HG02623 (cell line): ENCODE measurements around the gene ADGRF1.
"Not testable (repeated sequence)": the region's sequence is repeated elsewhere in the genome, so short reads cannot be mapped to it uniquely, and the experiment has no call there.

ENCODE experiments used
- ATAC-seq: cut with Tn5 transposase; IDR thresholded peaks from one replicate; pipeline ENCODE4 v1.9.1; 2021; ENCODE audit warnings: moderate library complexity; ENCODE audit not compliant: unreplicated experiment

ADGRF1 gene

GRCh38 chr6:47042275-47042791 lies at the start of gene ADGRF1:
ADGRF1 (minus strand) TSS chr6:47042332; CDS start chr6:47029061, 13,271 bp downstream.
- ATAC-seq = no peak

GRCh38 chr6:47090881-47091280 lies 48.7 kb upstream of the ADGRF1 start:
- ATAC-seq = no peak

GRCh38 chr6:47089473-47089872 lies 47.3 kb upstream of the ADGRF1 start:
- ATAC-seq = not testable (repeated sequence)

- no peak for ATAC-seq
Observed at GRCh38 chr6:47086051-47086770, 44.1 kb upstream of the ADGRF1 start.

- no peak for ATAC-seq
Observed at GRCh38 chr6:47084610-47085009, 42.5 kb upstream of the ADGRF1 start.

GRCh38 chr6:47083586-47084047 lies 41.5 kb upstream of the ADGRF1 start:
- ATAC-seq = no peak

GRCh38 chr6:47080083-47080596 lies 38.0 kb upstream of the ADGRF1 start:
- ATAC-seq = no peak

- ATAC-seq = no peak
Observed at GRCh38 chr6:47079638-47080037, 37.5 kb upstream of the ADGRF1 start.

GRCh38 chr6:47078991-47079390 lies 36.9 kb upstream of the ADGRF1 start:
- no peak for ATAC-seq

GRCh38 chr6:47076422-47077344 lies 34.6 kb upstream of the ADGRF1 start:
- no peak for ATAC-seq

- no peak for ATAC-seq
Observed at GRCh38 chr6:47075741-47076421, 33.7 kb upstream of the ADGRF1 start.

- no peak for ATAC-seq
Observed at GRCh38 chr6:47075168-47075567, 33.0 kb upstream of the ADGRF1 start.

- ATAC-seq = no peak
Observed at GRCh38 chr6:47073125-47074110, 31.3 kb upstream of the ADGRF1 start.

- no peak for ATAC-seq
Observed at GRCh38 chr6:47072667-47073066, 30.5 kb upstream of the ADGRF1 start.

GRCh38 chr6:47071681-47072080 lies 29.5 kb upstream of the ADGRF1 start:
- no peak for ATAC-seq

- ATAC-seq = no peak
Observed at GRCh38 chr6:47070461-47070860, 28.3 kb upstream of the ADGRF1 start.

- ATAC-seq = no peak
Observed at GRCh38 chr6:47069156-47069555, 27.0 kb upstream of the ADGRF1 start.

- no peak for ATAC-seq
Observed at GRCh38 chr6:47066418-47066817, 24.3 kb upstream of the ADGRF1 start.

- ATAC-seq = peak; percentile 63
Observed at GRCh38 chr6:47064274-47064673, 22.1 kb upstream of the ADGRF1 start.

GRCh38 chr6:47062346-47062745 lies 20.2 kb upstream of the ADGRF1 start:
- ATAC-seq = no peak
